Neural cell (in vitro differentiated cells): ENCODE data around the gene AGRN. TPM values are rescaled to one million over a fixed set of nuclear protein-coding genes. Genes with fewer than 3 reads are reported as not detected.
"Not testable (repeated sequence)": the region's sequence is repeated elsewhere in the genome, so short reads cannot be mapped to it uniquely, and the experiment has no call there.

Source experiments
- H2AFZ ChIP-seq: fragments of 200-600, 300-800 bp; sonication (generic), shearing (Covaris generic); 2 replicates; pipeline ENCODE4 v1.6.0; 2014; ENCODE audit warnings: low read depth, mild to moderate bottlenecking, antibody characterized with exemption, low read length, moderate library complexity
- H3F3A ChIP-seq: fragments of 200-600 bp; shearing (Covaris generic); 2 replicates; pipeline ENCODE4 v1.6.1; 2016; ENCODE audit warnings: mild to moderate bottlenecking, moderate library complexity, mixed read lengths, antibody characterized with exemption, low read length; ENCODE audit not compliant: insufficient read depth, poor library complexity, severe bottlenecking
- H3K27ac ChIP-seq: fragments of 200-600, 300-800 bp; sonication (generic), shearing (Covaris generic); 2 replicates; pipeline ENCODE4 v1.5.1; 2014; ENCODE audit warnings: mild to moderate bottlenecking, low read length, moderate library complexity
- H3K27me3 ChIP-seq: fragments of 300-800, 200-600 bp; sonication (generic), shearing (Covaris generic); 2 replicates; pipeline ENCODE4 v1.6.0; 2014; ENCODE audit warnings: mild to moderate bottlenecking, low read depth, low read length, moderate library complexity; ENCODE audit not compliant: insufficient read depth
- H3K36me3 ChIP-seq: fragments of 300-800, 200-600 bp; sonication (generic), shearing (Covaris generic); 2 replicates; pipeline ENCODE4 v1.5.1; 2014; ENCODE audit warnings: mild to moderate bottlenecking, antibody characterized with exemption, low read length, moderate library complexity; ENCODE audit not compliant: insufficient read depth
- H3K4me2 ChIP-seq: fragments of 300-800, 200-600 bp; sonication (generic), shearing (Covaris generic); 2 replicates; pipeline ENCODE4 v1.6.0; 2014; ENCODE audit warnings: mild to moderate bottlenecking, low read length
- H3K4me3 ChIP-seq: fragments of 300-800, 200-600 bp; sonication (generic), shearing (Covaris generic); 2 replicates; pipeline ENCODE4 v1.5.1; 2014; ENCODE audit warnings: mild to moderate bottlenecking, low read length, moderate library complexity
- H3K79me2 ChIP-seq: fragments of 200-600 bp; shearing (Covaris generic); replicated peaks from 2 replicates; pipeline ENCODE4 v1.6.0; 2014; ENCODE audit warnings: mild to moderate bottlenecking, low read length, moderate library complexity; ENCODE audit not compliant: insufficient read depth
- H3K9ac ChIP-seq: fragments of 300-800, 200-600 bp; sonication (generic), shearing (Covaris generic); 2 replicates; pipeline ENCODE4 v1.6.1; 2016; ENCODE audit warnings: mild to moderate bottlenecking, low read length, mixed read lengths
- H3K9me2 ChIP-seq: fragments of 200-600 bp; shearing (Covaris generic); 2 replicates; pipeline ENCODE4 v1.6.1; 2016; ENCODE audit warnings: mild to moderate bottlenecking, low read length, mixed read lengths; ENCODE audit not compliant: insufficient read depth
- H3K9me3 ChIP-seq: fragments of 200-600, 300-800 bp; sonication (generic), shearing (Covaris generic); 2 replicates; pipeline ENCODE4 v1.6.1; 2016; ENCODE audit warnings: mild to moderate bottlenecking, mixed run types, low read length, moderate library complexity, mixed read lengths
- H4K20me1 ChIP-seq: fragments of 200-600 bp; shearing (Covaris generic); 2 replicates; pipeline ENCODE4 v1.6.1; 2016; ENCODE audit warnings: mild to moderate bottlenecking, mixed run types; ENCODE audit not compliant: insufficient read depth
- CTCF ChIP-seq: fragments of 450-650 bp; IDR thresholded peaks from 2 replicates; pipeline ENCODE4 v1.5.1; 2014; ENCODE audit warnings: antibody characterized with exemption, mild to moderate bottlenecking, moderate library complexity; ENCODE audit not compliant: poor library complexity, severe bottlenecking
- EP300 ChIP-seq: fragments of 450-650 bp; conservative IDR thresholded peaks from 2 replicates; pipeline ENCODE4 v1.6.1; 2014; ENCODE audit warnings: antibody characterized with exemption, mild to moderate bottlenecking, moderate library complexity; ENCODE audit not compliant: poor library complexity, severe bottlenecking
- EZH2 ChIP-seq: fragments of 200-600, 300-800 bp; shearing (Covaris generic), sonication (generic); IDR thresholded peaks from 2 replicates; pipeline ENCODE4 v1.6.1; 2014; ENCODE audit warnings: antibody characterized with exemption, low read length, borderline replicate concordance, mild to moderate bottlenecking; ENCODE audit not compliant: insufficient read depth, poor library complexity, severe bottlenecking
- MXI1 ChIP-seq: fragments of 450-650 bp; conservative IDR thresholded peaks from 2 replicates; pipeline ENCODE4 v1.6.1; 2014; ENCODE audit warnings: antibody characterized with exemption, mild to moderate bottlenecking; ENCODE audit not compliant: poor library complexity, severe bottlenecking
- POLR2AphosphoS5 ChIP-seq: IDR thresholded peaks from 2 replicates; pipeline ENCODE4 v1.6.1; 2012
- RAD21 ChIP-seq: fragments of 450-650 bp; conservative IDR thresholded peaks from 2 replicates; pipeline ENCODE4 v1.6.1; 2014; ENCODE audit warnings: antibody characterized with exemption, mild to moderate bottlenecking, moderate library complexity
- SMC3 ChIP-seq: fragments of 450-650 bp; conservative IDR thresholded peaks from 2 replicates; pipeline ENCODE4 v1.6.1; 2014; ENCODE audit warnings: antibody characterized with exemption, mild to moderate bottlenecking, moderate library complexity; ENCODE audit not compliant: poor library complexity
- TAF1 ChIP-seq: IDR thresholded peaks from 2 replicates; pipeline ENCODE4 v1.6.1; 2012; ENCODE audit warnings: low read depth
- polyA plus RNA-seq: library from polyadenylated mRNA; depleted of rRNA; stranded (reverse); fragments of >200 nt; gene quantifications from 2 replicates; pipeline ENCODE4 v1.2.3, GENCODE V29; 2014
- TF ChIP-seq, protein P1 (sequence below): IDR thresholded peaks from 2 replicates; pipeline ENCODE4 v1.6.1; 2012; ENCODE audit warnings: borderline replicate concordance

Gene AGRN
- polyA plus RNA-seq, 1 donor from 2014 or later, result 104 TPM

GRCh38 chr1:1055841-1056736 is 36.2 kb downstream of the AGRN start:
- no peak overlapping the region for H3K9ac ChIP-seq
- no peak overlapping the region for H3K27ac ChIP-seq
- no peak for TF ChIP-seq EZH2
- no peak for TF ChIP-seq MXI1
- TF ChIP-seq POLR2AphosphoS5, result no peak
- TF ChIP-seq, protein P1, sequence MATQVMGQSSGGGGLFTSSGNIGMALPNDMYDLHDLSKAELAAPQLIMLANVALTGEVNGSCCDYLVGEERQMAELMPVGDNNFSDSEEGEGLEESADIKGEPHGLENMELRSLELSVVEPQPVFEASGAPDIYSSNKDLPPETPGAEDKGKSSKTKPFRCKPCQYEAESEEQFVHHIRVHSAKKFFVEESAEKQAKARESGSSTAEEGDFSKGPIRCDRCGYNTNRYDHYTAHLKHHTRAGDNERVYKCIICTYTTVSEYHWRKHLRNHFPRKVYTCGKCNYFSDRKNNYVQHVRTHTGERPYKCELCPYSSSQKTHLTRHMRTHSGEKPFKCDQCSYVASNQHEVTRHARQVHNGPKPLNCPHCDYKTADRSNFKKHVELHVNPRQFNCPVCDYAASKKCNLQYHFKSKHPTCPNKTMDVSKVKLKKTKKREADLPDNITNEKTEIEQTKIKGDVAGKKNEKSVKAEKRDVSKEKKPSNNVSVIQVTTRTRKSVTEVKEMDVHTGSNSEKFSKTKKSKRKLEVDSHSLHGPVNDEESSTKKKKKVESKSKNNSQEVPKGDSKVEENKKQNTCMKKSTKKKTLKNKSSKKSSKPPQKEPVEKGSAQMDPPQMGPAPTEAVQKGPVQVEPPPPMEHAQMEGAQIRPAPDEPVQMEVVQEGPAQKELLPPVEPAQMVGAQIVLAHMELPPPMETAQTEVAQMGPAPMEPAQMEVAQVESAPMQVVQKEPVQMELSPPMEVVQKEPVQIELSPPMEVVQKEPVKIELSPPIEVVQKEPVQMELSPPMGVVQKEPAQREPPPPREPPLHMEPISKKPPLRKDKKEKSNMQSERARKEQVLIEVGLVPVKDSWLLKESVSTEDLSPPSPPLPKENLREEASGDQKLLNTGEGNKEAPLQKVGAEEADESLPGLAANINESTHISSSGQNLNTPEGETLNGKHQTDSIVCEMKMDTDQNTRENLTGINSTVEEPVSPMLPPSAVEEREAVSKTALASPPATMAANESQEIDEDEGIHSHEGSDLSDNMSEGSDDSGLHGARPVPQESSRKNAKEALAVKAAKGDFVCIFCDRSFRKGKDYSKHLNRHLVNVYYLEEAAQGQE, result no peak
- no peak for TF ChIP-seq EP300
- no peaks in the 10 kb centered on the region for H3F3A ChIP-seq
- peaks cover 23% of the 10 kb centered on the region for H3K27me3 ChIP-seq
- no peaks in the 10 kb centered on the region for H4K20me1 ChIP-seq
- H3K79me2 ChIP-seq, result no peaks in the 10 kb centered on the region
- no peak overlapping the region for H3K4me2 ChIP-seq
- no peak overlapping the region for H2AFZ ChIP-seq
- no peaks in the 10 kb centered on the region for H3K36me3 ChIP-seq
- H3K4me3 ChIP-seq, result no peak overlapping the region
- no peaks in the 10 kb centered on the region for H3K9me2 ChIP-seq
- H3K9me3 ChIP-seq, result no peaks in the 10 kb centered on the region

DNA sequence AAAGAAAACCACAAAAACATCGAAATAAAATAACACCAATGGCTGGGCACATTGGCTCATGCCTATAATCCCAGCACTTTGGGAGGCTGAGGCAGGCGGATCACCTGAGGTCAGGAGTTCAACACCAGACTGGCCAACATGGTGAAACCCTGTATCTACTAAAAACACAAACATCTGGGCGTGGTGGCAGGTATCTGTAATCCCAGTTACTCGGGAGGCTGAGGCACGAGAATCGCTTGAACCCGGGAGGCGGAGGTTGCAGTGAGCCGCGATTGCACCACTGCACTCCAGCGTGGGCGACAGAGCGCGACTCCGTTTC is 37.8 kb downstream of the AGRN start:
- H3K9me3 ChIP-seq, H3K79me2 ChIP-seq, H3K9me2 ChIP-seq, H3K36me3 ChIP-seq, H3K4me3 ChIP-seq, H3F3A ChIP-seq, H3K27ac ChIP-seq, H3K4me2 ChIP-seq, H2AFZ ChIP-seq, H3K9ac ChIP-seq, H4K20me1 ChIP-seq: not testable (repeated sequence)
- H3K27me3 ChIP-seq, result peaks cover 23% of the 10 kb centered on the region

DNA sequence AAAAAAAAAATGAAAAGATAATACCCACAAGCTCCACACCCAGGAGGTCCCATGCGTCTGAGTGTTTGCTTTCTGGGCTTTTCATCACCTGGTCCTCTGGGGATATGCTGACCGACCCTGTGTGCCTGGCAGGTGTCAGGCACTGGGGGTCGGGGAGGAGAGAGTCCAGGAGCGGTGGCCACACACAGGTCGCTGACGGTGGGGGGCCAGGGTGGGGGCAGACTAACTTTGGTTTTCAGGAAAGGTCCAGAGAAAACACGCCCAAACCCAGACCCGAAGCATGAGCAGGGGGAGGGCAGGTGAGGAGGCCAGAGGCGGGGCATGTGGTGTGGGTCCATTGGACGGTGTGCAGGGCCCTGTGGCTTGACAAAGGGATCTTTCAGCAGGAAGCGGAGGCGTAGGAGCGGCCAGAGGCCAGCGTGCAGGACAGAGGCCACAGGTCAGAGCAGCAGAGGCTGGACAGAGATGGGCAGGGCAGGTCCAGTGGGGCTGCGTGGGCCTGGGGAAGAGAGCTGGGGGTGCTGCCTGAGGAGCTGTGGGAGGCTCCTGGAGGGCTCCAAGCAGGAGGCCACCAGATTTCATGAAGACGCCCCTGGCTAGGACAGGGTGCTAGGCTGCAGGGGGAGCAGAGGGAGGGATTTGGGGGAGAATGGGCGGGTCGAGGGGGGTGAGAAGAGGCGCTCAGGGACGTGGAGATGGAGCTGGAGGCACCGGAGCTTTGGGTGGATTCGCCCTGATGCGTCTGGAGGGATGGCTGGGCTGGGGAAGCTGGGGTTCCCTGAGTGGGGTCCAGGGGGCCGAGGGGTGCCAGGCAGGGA is 38.4 kb downstream of the AGRN start:
- Histone ChIP-seq H3K9me3 (no peaks in the 10 kb centered on the region), H2AFZ (no peak overlapping the region), H3K4me3 (peak overlapping the region; percentile 63), H3K27ac (no peak overlapping the region), H3F3A (no peaks in the 10 kb centered on the region), H3K79me2 (no peaks in the 10 kb centered on the region), H3K4me2 (no peak overlapping the region), H3K36me3 (no peaks in the 10 kb centered on the region), H4K20me1 (no peaks in the 10 kb centered on the region), H3K9me2 (no peaks in the 10 kb centered on the region), H3K27me3 (peaks cover 23% of the 10 kb centered on the region), H3K9ac (no peak overlapping the region)
- no peak for TF ChIP-seq POLR2AphosphoS5
- TF ChIP-seq SMC3, result no peak
- no peak for TF ChIP-seq EP300
- TF ChIP-seq, protein P1, result no peak
- no peak for TF ChIP-seq RAD21
- no peak for TF ChIP-seq TAF1
- no peak for TF ChIP-seq EZH2
- TF ChIP-seq MXI1, result no peak
- no peak for TF ChIP-seq CTCF
